ENCODE results near the gene THADA.
A peak's percentile ranks its signal among the peaks of the same experiment; 100 is the strongest.
"Not testable (repeated sequence)": the region's sequence is repeated elsewhere in the genome, so short reads cannot be mapped to it uniquely, and the experiment has no call there.

THADA gene

GRCh38 chr2:43595603-43596412 is at the start of gene THADA:
TSS of gene THADA (minus strand) at chr2:43596038. CDS start at chr2:43592392, 3,646 bp downstream.
- peak within 1 kb of the TSS; percentile 89 to 95 for H3K4me3 Mint-ChIP-seq
- H3K36me3 Mint-ChIP-seq = peaks cover 5 to 14% of the 10 kb centered on the region in 2 donors
- ATAC-seq (replicated peaks) (peak; percentile 98 to 99), DNase-seq (peak; percentile 98)
- H3K4me1 Mint-ChIP-seq = peaks cover 18 to 23% of the 10 kb centered on the region in 2 donors
- H3K27ac Mint-ChIP-seq = peak within 1 kb of the TSS; percentile 99
- H3K9me3 Mint-ChIP-seq = no peaks in the 10 kb centered on the region
- peaks cover 8 to 12% of the 10 kb centered on the region in 2 donors for H3K27me3 Mint-ChIP-seq

GRCh38 chr2:43643680-43644079 is 47.8 kb upstream of the THADA start:
- Mint-ChIP-seq H3K4me3 (no peak overlapping the region), H3K4me1 (peaks cover 0 to 5% of the 10 kb centered on the region in 2 donors), H3K36me3 (peaks cover 0 to 2% of the 10 kb centered on the region in 2 donors), H3K27ac (no peak overlapping the region), H3K27me3 (peaks cover 7 to 11% of the 10 kb centered on the region in 2 donors), H3K9me3 (peaks cover 0 to 6% of the 10 kb centered on the region in 2 donors)
- ATAC-seq (replicated peaks) (no peak), DNase-seq (no peak)

- ATAC-seq (replicated peaks) (no peak), DNase-seq (no peak)
- peaks cover 0 to 6% of the 10 kb centered on the region in 2 donors for H3K9me3 Mint-ChIP-seq
- H3K36me3 Mint-ChIP-seq = peaks cover 0 to 2% of the 10 kb centered on the region in 2 donors
- H3K4me3 Mint-ChIP-seq = no peak overlapping the region
- peaks cover 2 to 12% of the 10 kb centered on the region in 2 donors for H3K4me1 Mint-ChIP-seq
- H3K27ac Mint-ChIP-seq = no peak overlapping the region
- H3K27me3 Mint-ChIP-seq = peaks cover 14 to 15% of the 10 kb centered on the region in 2 donors
These were observed 46.5 kb upstream of the THADA start for GRCh38 chr2:43642363-43642762.

- Mint-ChIP-seq H3K27me3 (peaks cover 48 to 56% of the 10 kb centered on the region in 2 donors), H3K9me3 (peaks cover 0 to 6% of the 10 kb centered on the region in 2 donors), H3K36me3 (peaks cover 0 to 2% of the 10 kb centered on the region in 2 donors), H3K27ac (no peak within 1 kb of the TSS), H3K4me1 (peaks cover 7 to 16% of the 10 kb centered on the region in 2 donors), H3K4me3 (peak within 1 kb of the TSS; percentile 84)
- peak; percentile 78 for DNase-seq
- peak; percentile 100 for ATAC-seq (replicated peaks)
These were observed 41.4 kb upstream of the THADA start, which contains the start of gene PLEKHH2 for GRCh38 chr2:43637030-43637803. TSS of gene PLEKHH2 (plus strand) at chr2:43637260. CDS start at chr2:43644674, 7,414 bp downstream.

- H3K27me3 Mint-ChIP-seq = peaks cover 54 to 62% of the 10 kb centered on the region in 2 donors
- H3K36me3 Mint-ChIP-seq = peaks cover 0 to 2% of the 10 kb centered on the region in 2 donors
- H3K4me1 Mint-ChIP-seq = peaks cover 7 to 15% of the 10 kb centered on the region in 2 donors
- peaks cover 0 to 6% of the 10 kb centered on the region in 2 donors for H3K9me3 Mint-ChIP-seq
- no peak overlapping the region for H3K27ac Mint-ChIP-seq
- ATAC-seq (replicated peaks) = peak; percentile 8 to 23
- DNase-seq = no peak
- H3K4me3 Mint-ChIP-seq = peak overlapping the region; percentile 84
These were observed 40.8 kb upstream of the THADA start for GRCh38 chr2:43636621-43637020.

GRCh38 chr2:43636153-43636552 is 40.3 kb upstream of the THADA start:
- Mint-ChIP-seq H3K4me1 (peaks cover 7 to 15% of the 10 kb centered on the region in 2 donors), H3K4me3 (peak overlapping the region; percentile 46 to 84), H3K27me3 (peaks cover 57 to 67% of the 10 kb centered on the region in 2 donors)
- H3K9me3 Mint-ChIP-seq; ATAC-seq (replicated peaks); H3K27ac Mint-ChIP-seq; DNase-seq; H3K36me3 Mint-ChIP-seq: not testable (repeated sequence)

- H3K4me3 Mint-ChIP-seq = no peak overlapping the region
- peaks cover 60 to 67% of the 10 kb centered on the region in 2 donors for H3K27me3 Mint-ChIP-seq
- H3K4me1 Mint-ChIP-seq = peaks cover 7 to 15% of the 10 kb centered on the region in 2 donors
- no peak overlapping the region for H3K27ac Mint-ChIP-seq
- peaks cover 0 to 6% of the 10 kb centered on the region in 2 donors for H3K9me3 Mint-ChIP-seq
- ATAC-seq (replicated peaks) (no peak), DNase-seq (no peak)
- peaks cover 0 to 2% of the 10 kb centered on the region in 2 donors for H3K36me3 Mint-ChIP-seq
These were observed 38.9 kb upstream of the THADA start for GRCh38 chr2:43634604-43635306.

- DNase-seq (no peak), ATAC-seq (replicated peaks) (no peak)
- Mint-ChIP-seq H3K36me3 (no peaks in the 10 kb centered on the region), H3K4me3 (no peak overlapping the region), H3K9me3 (peaks cover 2 to 4% of the 10 kb centered on the region in 2 donors), H3K4me1 (peaks cover 4 to 6% of the 10 kb centered on the region in 2 donors), H3K27me3 (peaks cover 47 to 63% of the 10 kb centered on the region in 2 donors), H3K27ac (no peak overlapping the region)
These were observed 35.9 kb upstream of the THADA start for GRCh38 chr2:43631618-43632317.

- Mint-ChIP-seq H3K4me1 (no peaks in the 10 kb centered on the region), H3K9me3 (peaks cover 0 to 4% of the 10 kb centered on the region in 2 donors), H3K36me3 (no peaks in the 10 kb centered on the region), H3K27me3 (peaks cover 11 to 35% of the 10 kb centered on the region in 2 donors), H3K4me3 (no peak overlapping the region), H3K27ac (no peak overlapping the region)
- no peak for ATAC-seq (replicated peaks)
- DNase-seq = no peak
These were observed 27.2 kb upstream of the THADA start for GRCh38 chr2:43622931-43623451.

GRCh38 chr2:43619511-43619910 is 23.7 kb upstream of the THADA start:
- no peaks in the 10 kb centered on the region for H3K36me3 Mint-ChIP-seq
- no peaks in the 10 kb centered on the region for H3K4me1 Mint-ChIP-seq
- no peak for DNase-seq
- H3K9me3 Mint-ChIP-seq = peaks cover 0 to 1% of the 10 kb centered on the region in 2 donors
- no peak for ATAC-seq (replicated peaks)
- no peak overlapping the region for H3K4me3 Mint-ChIP-seq
- peaks cover 14 to 32% of the 10 kb centered on the region in 2 donors for H3K27me3 Mint-ChIP-seq
- no peak overlapping the region for H3K27ac Mint-ChIP-seq

- Mint-ChIP-seq H3K27ac (no peak overlapping the region), H3K27me3 (peaks cover 5 to 22% of the 10 kb centered on the region in 2 donors), H3K4me1 (peaks cover 3 to 5% of the 10 kb centered on the region in 2 donors), H3K36me3 (no peaks in the 10 kb centered on the region), H3K4me3 (no peak overlapping the region), H3K9me3 (peaks cover 0 to 1% of the 10 kb centered on the region in 2 donors)
- DNase-seq = no peak
- ATAC-seq (replicated peaks) = no peak
These were observed 21.3 kb upstream of the THADA start for GRCh38 chr2:43616967-43617680.

GRCh38 chr2:43612944-43613343 is 17.1 kb upstream of the THADA start:
- Mint-ChIP-seq H3K9me3 (peaks cover 0 to 1% of the 10 kb centered on the region in 2 donors), H3K27me3 (peaks cover 9 to 12% of the 10 kb centered on the region in 2 donors), H3K36me3 (no peaks in the 10 kb centered on the region), H3K4me3 (no peak overlapping the region), H3K4me1 (peaks cover 3 to 5% of the 10 kb centered on the region in 2 donors), H3K27ac (no peak overlapping the region)
- no peak for DNase-seq
- ATAC-seq (replicated peaks) = no peak
